ENCODE data around the gene AOPEP. TPM values are rescaled to one million over a fixed set of nuclear protein-coding genes. Genes with fewer than 3 reads are reported as not detected.

Gene AOPEP
- total RNA-seq, 1 experiment from 2014 or later: 36.4 TPM

DNA sequence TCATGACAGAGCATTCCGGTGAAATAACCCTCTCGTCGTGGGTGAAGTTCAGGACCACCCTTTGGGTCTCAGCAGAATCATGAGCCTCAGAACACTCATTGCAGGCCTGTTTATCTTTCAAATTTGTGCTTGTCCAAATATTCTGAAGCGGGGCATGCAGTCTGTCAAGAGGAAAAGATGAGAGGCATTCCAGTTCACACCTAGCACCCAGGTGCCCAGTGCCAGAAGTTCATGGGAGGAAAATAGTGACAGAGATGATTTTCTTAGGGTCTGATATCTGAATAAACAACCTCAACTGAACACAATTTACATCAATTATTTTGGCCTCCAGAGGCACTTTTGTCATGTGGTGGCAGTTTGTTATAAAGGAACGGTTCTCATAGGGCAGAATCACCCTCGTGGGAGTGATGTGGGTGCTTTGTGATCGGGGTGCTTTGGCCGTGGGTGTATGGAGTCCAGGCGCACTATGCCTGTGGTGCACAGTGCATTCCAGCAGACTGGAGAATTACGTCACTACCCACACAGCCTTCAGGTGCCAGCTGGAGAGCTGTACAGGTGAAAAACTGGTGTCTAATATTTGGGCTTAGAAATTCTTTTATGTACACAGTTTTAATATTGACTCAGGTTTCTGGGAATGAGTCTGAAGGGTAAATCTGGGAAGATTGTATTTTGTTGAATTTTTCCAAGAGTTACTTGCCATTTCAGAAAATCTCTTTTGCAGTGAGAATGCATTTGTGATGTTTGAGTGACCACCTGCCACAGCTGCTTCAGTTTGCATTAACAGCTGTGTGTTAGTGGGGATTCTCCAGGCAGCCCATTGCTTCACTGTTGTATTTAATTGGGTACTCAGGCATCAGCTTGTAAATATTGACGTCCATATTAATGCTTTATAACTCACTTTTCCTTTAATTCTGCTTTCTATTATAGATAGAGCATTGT lies 301.7 kb downstream of the AOPEP start:
- no peak overlapping the region for H3K4me3 ChIP-seq (ENCODE audit: low read depth in 2 of 2, low read length in 2 of 2)
- TF ChIP-seq POLR2AphosphoS5 (IDR thresholded peaks at IDR 0.05; ENCODE audit: low read depth, low read length) (no peak), TCF7L2 (IDR thresholded peaks at IDR 0.05; ENCODE audit: low read depth, low read length) (no peak), SIN3A (IDR thresholded peaks at IDR 0.05; ENCODE audit: borderline replicate concordance, insufficient read depth, low read depth, low read length) (no peak)
- TF ChIP-seq, protein P1, sequence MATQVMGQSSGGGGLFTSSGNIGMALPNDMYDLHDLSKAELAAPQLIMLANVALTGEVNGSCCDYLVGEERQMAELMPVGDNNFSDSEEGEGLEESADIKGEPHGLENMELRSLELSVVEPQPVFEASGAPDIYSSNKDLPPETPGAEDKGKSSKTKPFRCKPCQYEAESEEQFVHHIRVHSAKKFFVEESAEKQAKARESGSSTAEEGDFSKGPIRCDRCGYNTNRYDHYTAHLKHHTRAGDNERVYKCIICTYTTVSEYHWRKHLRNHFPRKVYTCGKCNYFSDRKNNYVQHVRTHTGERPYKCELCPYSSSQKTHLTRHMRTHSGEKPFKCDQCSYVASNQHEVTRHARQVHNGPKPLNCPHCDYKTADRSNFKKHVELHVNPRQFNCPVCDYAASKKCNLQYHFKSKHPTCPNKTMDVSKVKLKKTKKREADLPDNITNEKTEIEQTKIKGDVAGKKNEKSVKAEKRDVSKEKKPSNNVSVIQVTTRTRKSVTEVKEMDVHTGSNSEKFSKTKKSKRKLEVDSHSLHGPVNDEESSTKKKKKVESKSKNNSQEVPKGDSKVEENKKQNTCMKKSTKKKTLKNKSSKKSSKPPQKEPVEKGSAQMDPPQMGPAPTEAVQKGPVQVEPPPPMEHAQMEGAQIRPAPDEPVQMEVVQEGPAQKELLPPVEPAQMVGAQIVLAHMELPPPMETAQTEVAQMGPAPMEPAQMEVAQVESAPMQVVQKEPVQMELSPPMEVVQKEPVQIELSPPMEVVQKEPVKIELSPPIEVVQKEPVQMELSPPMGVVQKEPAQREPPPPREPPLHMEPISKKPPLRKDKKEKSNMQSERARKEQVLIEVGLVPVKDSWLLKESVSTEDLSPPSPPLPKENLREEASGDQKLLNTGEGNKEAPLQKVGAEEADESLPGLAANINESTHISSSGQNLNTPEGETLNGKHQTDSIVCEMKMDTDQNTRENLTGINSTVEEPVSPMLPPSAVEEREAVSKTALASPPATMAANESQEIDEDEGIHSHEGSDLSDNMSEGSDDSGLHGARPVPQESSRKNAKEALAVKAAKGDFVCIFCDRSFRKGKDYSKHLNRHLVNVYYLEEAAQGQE (IDR thresholded peaks at IDR 0.05; ENCODE audit: insufficient read depth in 1 of 2, low read depth in 2 of 2, low read length in 1 of 2): no peak
- TF ChIP-seq, protein P2, sequence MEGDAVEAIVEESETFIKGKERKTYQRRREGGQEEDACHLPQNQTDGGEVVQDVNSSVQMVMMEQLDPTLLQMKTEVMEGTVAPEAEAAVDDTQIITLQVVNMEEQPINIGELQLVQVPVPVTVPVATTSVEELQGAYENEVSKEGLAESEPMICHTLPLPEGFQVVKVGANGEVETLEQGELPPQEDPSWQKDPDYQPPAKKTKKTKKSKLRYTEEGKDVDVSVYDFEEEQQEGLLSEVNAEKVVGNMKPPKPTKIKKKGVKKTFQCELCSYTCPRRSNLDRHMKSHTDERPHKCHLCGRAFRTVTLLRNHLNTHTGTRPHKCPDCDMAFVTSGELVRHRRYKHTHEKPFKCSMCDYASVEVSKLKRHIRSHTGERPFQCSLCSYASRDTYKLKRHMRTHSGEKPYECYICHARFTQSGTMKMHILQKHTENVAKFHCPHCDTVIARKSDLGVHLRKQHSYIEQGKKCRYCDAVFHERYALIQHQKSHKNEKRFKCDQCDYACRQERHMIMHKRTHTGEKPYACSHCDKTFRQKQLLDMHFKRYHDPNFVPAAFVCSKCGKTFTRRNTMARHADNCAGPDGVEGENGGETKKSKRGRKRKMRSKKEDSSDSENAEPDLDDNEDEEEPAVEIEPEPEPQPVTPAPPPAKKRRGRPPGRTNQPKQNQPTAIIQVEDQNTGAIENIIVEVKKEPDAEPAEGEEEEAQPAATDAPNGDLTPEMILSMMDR (IDR thresholded peaks at IDR 0.05): no peak
- DNase-seq (ENCODE audit: low read depth, low spot score) (no peak), ATAC-seq (no peak)
- POLR2A ChIA-PET: no interaction called here
- CTCF ChIA-PET: no interaction called here
- no TSS peak for BruUV-seq (replicated peaks)
- in situ Hi-C loops (cut with HindIII; ENCODE audit: low pct_unique_long_range_greater_than_20kb, low sequenced_read_pairs) (no loop called here), intact Hi-C loops (cut with micrococcal nuclease; ENCODE audit: unreplicated experiment) (no loop called here)
- H3K36me3 ChIP-seq (ENCODE audit: control insufficient read depth, insufficient read depth, low read length): peaks cover 5% of the 10 kb centered on the region; the same call in 1 of the 2 replicates
- H3K27ac ChIP-seq (ENCODE audit: low read length): peak overlapping the region; percentile 61
- H3K9me3 ChIP-seq (ENCODE audit: control insufficient read depth, insufficient read depth, low read depth, low read length): no peaks in the 10 kb centered on the region
- H3K4me1 ChIP-seq (ENCODE audit: control insufficient read depth, insufficient read depth, low read length): peaks cover 95% of the 10 kb centered on the region
- no peaks in the 10 kb centered on the region for H3K27me3 ChIP-seq (ENCODE audit: control insufficient read depth, insufficient read depth, low read length)

DNA sequence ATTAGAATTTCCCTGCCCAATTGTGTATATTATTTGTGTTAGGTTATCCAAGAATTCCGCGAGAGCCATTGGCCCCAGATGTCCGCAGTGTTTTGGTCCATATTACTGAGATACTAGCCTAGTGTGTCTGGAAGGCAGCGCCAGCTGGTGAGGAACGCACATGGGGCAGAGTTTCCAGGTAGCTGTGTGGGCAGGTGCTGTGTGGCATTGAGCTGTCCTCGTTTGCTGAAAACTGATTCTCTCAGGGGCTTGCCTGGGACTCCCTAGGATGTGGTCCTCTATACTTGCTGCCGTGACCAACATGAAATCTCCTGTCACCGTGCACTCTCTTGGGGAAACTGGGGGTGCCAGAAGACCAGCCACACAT lies 302.3 kb downstream of the AOPEP start:
- ATAC-seq (no peak), DNase-seq (ENCODE audit: low read depth, low spot score) (no peak)
- ChIA-PET POLR2A (no interaction called here), CTCF (interaction anchor here (0.6 kb wide), 1 partner anchor 359 kb away, joined by 4 read pairs; no protein-coding TSS in a partner anchor)
- Histone ChIP-seq H3K4me1 (ENCODE audit: control insufficient read depth, insufficient read depth, low read length) (peaks cover 91% of the 10 kb centered on the region), H3K9me3 (ENCODE audit: control insufficient read depth, insufficient read depth, low read depth, low read length) (no peaks in the 10 kb centered on the region), H3K36me3 (ENCODE audit: control insufficient read depth, insufficient read depth, low read length) (peaks cover 5% of the 10 kb centered on the region; the same call in 1 of the 2 replicates), H3K27ac (ENCODE audit: low read length) (peak overlapping the region; percentile 51; the same call in 1 of the 2 replicates), H3K4me3 (ENCODE audit: low read depth in 2 of 2, low read length in 2 of 2) (no peak overlapping the region), H3K27me3 (ENCODE audit: control insufficient read depth, insufficient read depth, low read length) (no peaks in the 10 kb centered on the region)
- TF ChIP-seq POLR2AphosphoS5 (IDR thresholded peaks at IDR 0.05; ENCODE audit: low read depth, low read length): no peak
- TF ChIP-seq SIN3A (IDR thresholded peaks at IDR 0.05; ENCODE audit: borderline replicate concordance, insufficient read depth, low read depth, low read length): no peak
- in situ Hi-C loops (cut with HindIII; ENCODE audit: low pct_unique_long_range_greater_than_20kb, low sequenced_read_pairs) (no loop called here), intact Hi-C loops (cut with micrococcal nuclease; ENCODE audit: unreplicated experiment) (no loop called here)
- BruUV-seq (replicated peaks): no TSS peak

Measured in Panc1 (cell line).